Measurements from ENCODE around the gene STK24.

Gene STK24

GRCh38 chr13:98511435-98511834 is 65.5 kb downstream of the STK24 start:
- no peak for DNase-seq (ENCODE audit: low read depth)

GRCh38 chr13:98510156-98510509 is 66.8 kb downstream of the STK24 start:
- no peak for DNase-seq (ENCODE audit: low read depth)

GRCh38 chr13:98509271-98510155 is 67.4 kb downstream of the STK24 start:
- no peak for DNase-seq (ENCODE audit: low read depth)

- no peak for DNase-seq (ENCODE audit: low read depth)
Observed at GRCh38 chr13:98508685-98509084, 68.2 kb downstream of the STK24 start.

DNA sequence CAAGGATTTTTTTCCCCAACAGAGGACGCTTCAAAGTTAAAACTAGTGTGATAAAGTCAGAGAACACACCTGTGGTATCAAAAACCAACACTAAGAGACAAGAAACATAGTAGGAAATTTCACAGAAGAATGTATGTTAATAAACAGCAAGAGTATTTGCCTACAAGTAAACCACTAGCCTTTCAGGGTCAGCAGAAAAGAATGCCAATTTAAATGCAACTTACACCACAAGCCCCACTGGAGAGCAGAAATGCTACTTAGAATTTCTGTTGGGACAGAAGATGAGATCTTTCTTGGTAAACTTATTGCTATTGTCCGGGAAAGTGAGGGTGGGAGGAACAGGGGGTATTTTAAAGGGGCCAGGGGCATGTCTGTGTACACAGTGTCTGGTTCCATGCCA is 68.6 kb downstream of the STK24 start:
- DNase-seq (ENCODE audit: low read depth), result no peak

GRCh38 chr13:98507282-98507797 is 69.6 kb downstream of the STK24 start:
- no peak for DNase-seq (ENCODE audit: low read depth)

GRCh38 chr13:98506728-98507230 is 70.1 kb downstream of the STK24 start:
- DNase-seq (ENCODE audit: low read depth), result no peak

GRCh38 chr13:98506322-98506721 is 70.6 kb downstream of the STK24 start:
- no peak for DNase-seq (ENCODE audit: low read depth)

- no peak for DNase-seq (ENCODE audit: low read depth)
Observed at GRCh38 chr13:98505217-98505616, 71.7 kb downstream of the STK24 start.

GRCh38 chr13:98504371-98504963 is 72.4 kb downstream of the STK24 start:
- DNase-seq (ENCODE audit: low read depth), result no peak

DNA sequence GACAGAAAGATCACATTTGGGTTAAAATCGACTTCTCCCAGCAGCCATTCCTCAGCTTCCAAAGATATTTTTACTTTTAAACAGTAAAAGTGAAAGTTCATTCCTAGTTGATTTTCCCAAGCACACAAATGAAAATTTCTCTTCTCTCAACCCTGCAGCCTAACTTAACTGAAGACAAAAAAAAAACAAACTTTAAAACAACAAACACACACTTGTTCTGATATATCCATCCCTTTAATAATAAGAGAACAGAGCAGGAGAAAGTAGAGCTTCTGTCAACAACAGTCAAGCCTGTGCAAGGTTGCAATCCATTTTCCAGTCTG is 72.9 kb downstream of the STK24 start:
- no peak for DNase-seq (ENCODE audit: low read depth)

- DNase-seq (ENCODE audit: low read depth), result no peak
Observed at GRCh38 chr13:98503175-98504028, 73.5 kb downstream of the STK24 start.

- no peak for DNase-seq (ENCODE audit: low read depth)
Observed at GRCh38 chr13:98500963-98501421, 75.9 kb downstream of the STK24 start.

GRCh38 chr13:98496966-98497365 is 79.9 kb downstream of the STK24 start:
- no peak for DNase-seq (ENCODE audit: low read depth)

- no peak for DNase-seq (ENCODE audit: low read depth)
Observed at GRCh38 chr13:98496479-98496791, 80.5 kb downstream of the STK24 start.

- DNase-seq (ENCODE audit: low read depth), result no peak
Observed at GRCh38 chr13:98495627-98496478, 81.1 kb downstream of the STK24 start.

DNA sequence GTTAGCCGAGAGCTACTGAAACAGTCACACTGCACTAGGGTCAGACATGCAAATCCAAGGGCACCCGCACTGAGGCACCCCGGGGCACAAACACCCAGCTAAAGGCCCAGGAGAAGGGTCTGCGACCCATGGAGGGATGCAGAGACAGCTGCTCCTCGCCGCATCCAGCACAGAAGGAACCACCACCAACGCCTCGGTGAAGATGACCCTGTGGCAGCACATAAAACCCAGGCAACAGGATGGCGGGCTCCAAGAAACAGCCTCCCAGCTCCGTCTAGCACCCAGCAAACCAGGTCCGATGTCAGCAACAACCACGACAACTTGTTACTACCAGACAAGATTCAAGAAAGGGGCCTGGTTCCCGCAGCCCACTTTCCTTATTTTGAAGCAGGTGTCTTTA is 82.1 kb downstream of the STK24 start:
- no peak for DNase-seq (ENCODE audit: low read depth)

DNA sequence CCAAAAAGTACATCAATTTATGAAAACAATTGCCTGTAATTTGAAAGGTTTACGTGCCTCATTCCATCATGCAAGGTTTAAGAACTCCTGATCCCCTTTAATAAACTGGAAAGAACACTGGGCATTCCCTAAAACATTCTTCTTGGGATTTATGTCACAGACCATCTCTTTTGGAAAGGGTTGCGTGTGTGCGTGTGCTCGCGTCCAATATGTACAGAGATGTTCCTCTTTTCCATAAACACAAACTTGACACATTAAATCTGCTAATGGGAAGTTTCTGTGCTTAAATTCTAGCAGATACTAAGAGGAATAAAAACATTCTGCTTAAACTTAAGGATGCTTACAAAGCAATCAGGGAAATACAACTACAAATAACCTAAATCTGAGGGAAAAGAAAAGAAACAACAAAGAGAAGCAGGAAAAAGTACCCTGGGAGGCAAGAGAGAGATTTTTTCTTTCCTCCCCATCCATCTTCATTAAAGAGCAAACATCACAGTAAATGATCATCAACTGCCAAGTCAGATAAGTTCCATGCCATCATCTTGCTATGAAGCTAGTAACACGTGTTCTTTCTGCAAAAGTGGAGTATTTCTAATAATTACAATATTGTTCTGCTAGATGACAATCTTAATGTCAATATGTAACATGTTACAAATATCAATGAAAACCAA is 83.7 kb downstream of the STK24 start:
- no peak for DNase-seq (ENCODE audit: low read depth)

DNA sequence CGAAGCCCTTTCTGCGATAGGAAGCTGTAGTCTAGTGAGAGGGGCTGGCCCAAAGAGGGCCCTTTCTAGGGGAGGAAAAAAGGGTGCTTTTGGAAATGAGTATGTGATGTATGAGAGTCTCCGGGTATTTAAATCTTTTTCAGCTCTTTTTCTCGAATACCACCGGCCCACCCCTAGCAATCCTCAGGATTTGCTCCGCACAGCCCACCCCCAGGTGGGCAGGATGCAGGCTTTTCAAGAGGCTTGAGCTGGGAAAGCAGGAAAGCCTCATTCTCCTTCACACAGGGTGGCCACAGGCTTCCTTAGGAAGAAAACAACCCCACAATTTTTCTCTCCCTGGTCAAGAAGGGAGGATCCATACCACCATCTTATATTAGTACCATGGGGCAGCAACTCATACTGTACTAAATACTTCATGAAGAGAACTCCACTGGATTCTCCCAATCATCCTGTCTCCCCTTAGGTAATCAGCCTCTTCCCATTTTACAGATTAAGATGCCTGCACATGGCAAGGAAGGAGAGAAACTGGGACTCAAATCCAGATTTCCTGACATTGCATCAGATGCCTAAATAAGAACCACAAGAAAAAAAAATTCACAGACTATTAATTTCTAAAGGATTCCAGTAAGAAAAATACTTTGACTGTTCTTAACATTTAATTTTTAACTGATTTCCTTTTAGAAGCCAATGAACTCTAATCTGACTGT is 84.4 kb downstream of the STK24 start:
- no peak for DNase-seq (ENCODE audit: low read depth)

DNA sequence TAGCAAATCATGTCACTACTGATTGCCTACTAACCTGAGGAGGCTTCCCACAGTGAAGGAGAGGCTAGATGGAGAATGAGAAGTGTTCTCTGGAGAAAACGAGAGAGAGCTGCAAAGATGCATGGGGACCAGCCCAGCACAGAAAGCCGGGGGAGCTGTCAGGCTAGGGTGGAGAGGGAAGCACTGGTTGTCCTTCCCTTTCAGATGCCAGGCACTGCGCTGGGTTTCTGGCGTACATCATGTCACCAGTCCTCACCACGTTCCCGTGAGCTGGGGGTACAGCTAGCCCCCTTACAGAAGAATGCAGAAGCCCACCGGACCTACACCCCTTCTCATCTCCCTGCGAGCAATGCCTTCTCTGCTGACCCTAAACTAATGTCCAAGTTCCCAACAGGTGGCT is 86.0 kb downstream of the STK24 start:
- no peak for DNase-seq (ENCODE audit: low read depth)

Data from stimulated activated CD8-positive, alpha-beta memory T cell treated with anti-CD3 and anti-CD28 coated beads, Interleukin-15, amount 100 ng/mL, for 1 hour (primary cell).